GM20431 (cell line): ENCODE results near the gene NOD2.

Experiments
- in situ Hi-C: fragments of 300-500 bp; cut with MseI, MboI; formaldehyde crosslinking; loops from one replicate; pipeline ENCODE4 v1.15.0; 2020; ENCODE audit warnings: low sequenced_read_pairs; ENCODE audit not compliant: unreplicated experiment

Gene NOD2

GRCh38 chr16:50737420-50737959, 44.1 kb downstream of the NOD2 start:
- in situ Hi-C loops = no loop called here

DNA sequence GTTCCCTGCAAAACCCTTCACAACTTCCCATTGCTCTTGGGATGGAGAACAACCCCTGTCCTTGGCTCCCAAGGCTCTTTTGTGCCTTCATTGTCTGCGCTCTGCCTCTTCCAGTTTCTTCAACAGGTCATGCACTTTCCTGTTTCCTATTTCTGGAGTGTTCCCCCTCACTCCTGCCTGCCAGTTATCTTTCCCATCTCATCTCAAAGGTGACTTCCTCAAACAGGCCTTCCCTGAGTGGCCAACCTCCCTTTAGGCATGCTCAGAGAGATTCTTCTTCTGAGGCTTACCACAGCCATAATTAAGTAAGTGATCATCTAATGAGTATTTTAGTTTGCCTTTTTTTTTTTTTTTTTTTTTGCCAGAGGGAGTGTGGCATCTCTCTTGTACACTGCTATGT, 45.6 kb downstream of the NOD2 start:
- in situ Hi-C loops = no loop called here

- in situ Hi-C loops = no loop called here
Measured at GRCh38 chr16:50740736-50741135, 47.3 kb downstream of the NOD2 start.

GRCh38 chr16:50741225-50741780, 47.9 kb downstream of the NOD2 start:
- in situ Hi-C loops = no loop called here

DNA sequence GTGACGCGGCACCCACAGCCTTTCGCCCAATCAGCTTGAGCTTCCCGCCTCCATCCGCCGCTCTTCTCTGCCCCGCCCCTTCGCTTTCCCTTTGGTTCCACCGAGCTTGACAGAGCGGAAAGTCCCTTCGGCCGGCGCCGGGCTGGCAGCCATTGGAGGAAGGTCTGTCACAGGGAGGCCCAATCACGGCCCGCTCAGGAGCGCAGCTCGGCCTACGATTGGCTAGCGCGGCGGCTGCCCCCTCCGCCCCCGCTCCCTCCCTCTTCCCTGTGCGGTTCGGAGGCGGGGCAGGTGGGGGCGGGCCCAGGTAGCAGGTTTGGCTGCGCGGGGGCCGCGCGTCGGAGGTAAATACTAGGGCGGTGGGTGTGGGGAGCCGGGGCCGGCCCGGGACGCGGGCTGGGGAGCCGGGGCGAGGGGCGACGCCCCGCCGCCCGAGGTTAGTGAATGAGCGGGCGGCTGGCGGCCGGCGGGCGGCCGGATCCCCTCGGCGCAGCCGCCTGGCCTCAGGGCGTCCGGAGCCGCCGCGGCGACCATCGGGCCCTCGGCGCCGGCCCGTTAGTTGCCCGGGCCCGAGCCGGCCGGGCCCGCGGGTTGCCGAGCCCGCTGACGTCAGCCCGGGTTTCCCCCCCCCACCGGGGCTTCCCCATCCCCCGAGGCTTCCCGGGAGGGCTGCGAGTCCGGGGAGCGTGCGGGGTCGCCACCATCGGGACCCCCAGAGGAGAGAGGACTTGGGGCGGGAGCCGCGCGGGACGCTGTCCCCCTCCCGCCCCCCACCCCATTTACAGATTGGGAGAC, 48.6 kb downstream of the NOD2 start, which contains the start of gene CYLD:
TSS of gene CYLD (plus strand) at position 306 of the 795 bp plus-strand sequence. CDS start 7,613 bp downstream, outside the sequence.
- in situ Hi-C loops = no loop called here

DNA sequence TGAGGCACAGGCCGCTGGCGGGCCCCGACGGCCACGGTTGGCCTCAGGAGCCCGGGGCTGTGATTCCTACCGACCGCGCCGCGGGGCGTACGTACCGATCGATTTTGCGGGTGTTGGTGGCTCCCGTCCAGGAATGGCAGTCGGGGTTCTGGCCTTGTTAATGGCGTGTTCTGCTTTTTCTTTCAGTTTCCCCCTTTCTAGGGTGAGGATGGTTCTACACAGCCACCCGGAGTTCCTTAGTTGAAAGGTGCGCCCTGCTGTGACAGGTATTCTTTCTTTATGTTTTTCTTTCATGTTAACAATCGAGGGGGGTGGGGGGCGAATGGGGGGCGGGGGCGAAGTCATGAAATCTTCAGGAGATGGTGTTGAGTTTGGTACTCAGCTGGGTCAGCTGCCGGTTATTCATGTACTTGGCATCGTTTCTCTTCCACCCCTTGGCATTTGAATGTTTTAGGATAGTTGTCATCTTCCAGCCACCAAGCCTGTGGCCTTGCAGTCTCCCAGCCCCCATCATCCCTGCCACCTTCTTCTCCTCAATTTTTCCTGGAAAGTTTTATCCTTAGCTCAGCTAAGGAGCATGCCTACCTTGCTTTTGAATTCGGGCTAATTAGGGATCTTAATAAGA, 49.3 kb downstream of the NOD2 start:
- in situ Hi-C loops = no loop called here

- in situ Hi-C loops = no loop called here
Measured at GRCh38 chr16:50743581-50744225, 50.3 kb downstream of the NOD2 start.

- in situ Hi-C loops = no loop called here
Measured at GRCh38 chr16:50744881-50745280, 51.5 kb downstream of the NOD2 start.

- in situ Hi-C loops = no loop called here
Measured at GRCh38 chr16:50745940-50746339, 52.5 kb downstream of the NOD2 start.

GRCh38 chr16:50747207-50747956, 54.0 kb downstream of the NOD2 start:
- in situ Hi-C loops = no loop called here

DNA sequence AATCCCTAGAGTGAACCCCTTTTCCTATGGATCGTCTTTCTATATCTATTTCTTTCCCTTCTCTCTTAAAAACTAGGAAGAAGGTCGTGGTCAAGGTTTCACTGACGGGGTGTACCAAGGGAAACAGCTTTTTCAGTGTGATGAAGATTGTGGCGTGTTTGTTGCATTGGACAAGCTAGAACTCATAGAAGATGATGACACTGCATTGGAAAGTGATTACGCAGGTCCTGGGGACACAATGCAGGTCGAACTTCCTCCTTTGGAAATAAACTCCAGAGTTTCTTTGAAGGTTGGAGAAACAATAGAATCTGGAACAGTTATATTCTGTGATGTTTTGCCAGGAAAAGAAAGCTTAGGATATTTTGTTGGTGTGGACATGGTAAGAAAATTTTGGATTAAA, 58.1 kb downstream of the NOD2 start:
- in situ Hi-C loops = no loop called here

DNA sequence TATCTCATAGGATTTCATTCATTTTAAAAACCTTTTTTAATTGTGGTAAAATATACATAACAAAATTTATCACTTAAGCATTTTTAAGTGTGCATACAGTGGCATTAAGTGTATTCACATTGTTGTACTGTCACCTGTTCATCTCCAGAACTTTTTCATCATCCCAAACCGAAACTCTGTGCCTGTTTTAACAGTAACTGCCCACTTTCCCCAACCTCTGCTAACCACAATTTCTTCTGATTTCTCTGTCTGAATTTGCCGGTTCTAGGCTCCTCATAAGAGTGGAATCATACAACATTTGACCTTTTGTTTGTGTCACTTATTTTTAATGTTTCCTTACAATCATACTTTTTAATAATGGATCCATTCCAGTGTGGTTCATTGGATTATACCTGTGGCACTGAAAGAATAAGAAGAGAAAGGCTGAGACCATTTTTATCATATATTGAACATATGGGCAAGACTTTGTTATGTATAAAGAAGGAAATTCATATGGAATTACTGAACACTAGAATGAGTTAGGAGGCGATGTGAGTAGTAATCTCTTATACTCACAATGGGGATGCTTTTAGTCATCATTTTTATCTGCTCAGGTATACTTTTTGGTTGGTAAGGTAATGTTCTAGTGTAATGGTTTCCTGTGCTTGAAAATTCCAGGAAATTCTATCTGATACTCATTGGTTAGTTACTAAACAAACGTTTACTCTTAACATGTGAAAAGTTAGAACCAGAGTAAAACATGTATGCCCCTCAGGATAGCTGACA, 59.2 kb downstream of the NOD2 start:
- in situ Hi-C loops = no loop called here

- in situ Hi-C loops = no loop called here
Measured at GRCh38 chr16:50756473-50756872, 63.1 kb downstream of the NOD2 start.

- in situ Hi-C loops = no loop called here
Measured at GRCh38 chr16:50761267-50761666, 67.9 kb downstream of the NOD2 start.

- in situ Hi-C loops = no loop called here
Measured at GRCh38 chr16:50762241-50762640, 68.8 kb downstream of the NOD2 start.

DNA sequence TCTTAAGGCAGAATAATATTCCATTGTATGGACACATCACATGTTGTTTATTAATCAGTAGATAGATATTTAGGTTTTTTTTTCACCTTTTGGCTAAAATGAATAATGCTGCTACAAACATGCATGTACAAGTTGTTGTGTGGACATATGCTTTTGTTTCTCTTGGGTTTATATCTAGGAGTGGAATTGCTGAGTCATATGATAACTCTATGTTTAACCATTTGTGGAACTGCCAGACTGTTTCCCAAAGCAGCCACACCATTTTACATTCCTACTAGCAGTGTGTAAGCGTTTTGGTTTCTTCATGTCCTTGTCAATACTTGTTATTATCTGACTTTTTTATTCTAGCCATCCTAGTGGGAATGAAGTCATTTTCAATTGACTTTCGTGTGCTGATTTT, 69.8 kb downstream of the NOD2 start:
- in situ Hi-C loops = no loop called here

GRCh38 chr16:50765260-50765659, 71.9 kb downstream of the NOD2 start:
- in situ Hi-C loops = no loop called here

DNA sequence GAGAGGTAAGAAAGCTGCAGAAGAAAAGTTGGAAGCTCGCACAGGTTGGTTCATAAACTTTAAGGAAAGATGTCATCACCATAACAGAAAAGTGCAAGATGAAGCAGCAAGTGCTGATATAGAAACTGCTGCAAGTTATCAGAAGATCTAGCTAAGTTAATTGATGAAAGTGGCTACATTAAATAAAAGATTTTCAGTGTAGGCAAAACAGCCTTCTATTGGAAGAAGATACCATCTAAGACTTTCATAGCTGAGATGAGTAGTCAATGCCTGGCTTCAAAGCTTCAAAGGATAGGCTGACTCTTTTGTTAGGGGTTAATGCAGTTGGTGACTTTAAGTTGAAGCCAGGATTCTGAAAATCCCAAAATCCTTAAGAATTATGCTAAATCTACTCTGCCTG, 72.5 kb downstream of the NOD2 start:
- in situ Hi-C loops = no loop called here

- in situ Hi-C loops = no loop called here
Measured at GRCh38 chr16:50767197-50767596, 73.8 kb downstream of the NOD2 start.
